GM10266 (cell line): ENCODE data around the gene CD82.

Experiments used
- DNase-seq: peaks from one replicate; pipeline ENCODE4 v3.0.0; 2012; ENCODE audit errors: extremely low spot score
- TF ChIP-seq, protein P1 (sequence below): IDR thresholded peaks from 2 replicates; pipeline ENCODE4 v1.5.1; 2012; ENCODE audit warnings: mild to moderate bottlenecking, low read depth; ENCODE audit not compliant: control insufficient read depth, insufficient read depth; ENCODE audit errors: missing control alignments

Gene CD82

DNA sequence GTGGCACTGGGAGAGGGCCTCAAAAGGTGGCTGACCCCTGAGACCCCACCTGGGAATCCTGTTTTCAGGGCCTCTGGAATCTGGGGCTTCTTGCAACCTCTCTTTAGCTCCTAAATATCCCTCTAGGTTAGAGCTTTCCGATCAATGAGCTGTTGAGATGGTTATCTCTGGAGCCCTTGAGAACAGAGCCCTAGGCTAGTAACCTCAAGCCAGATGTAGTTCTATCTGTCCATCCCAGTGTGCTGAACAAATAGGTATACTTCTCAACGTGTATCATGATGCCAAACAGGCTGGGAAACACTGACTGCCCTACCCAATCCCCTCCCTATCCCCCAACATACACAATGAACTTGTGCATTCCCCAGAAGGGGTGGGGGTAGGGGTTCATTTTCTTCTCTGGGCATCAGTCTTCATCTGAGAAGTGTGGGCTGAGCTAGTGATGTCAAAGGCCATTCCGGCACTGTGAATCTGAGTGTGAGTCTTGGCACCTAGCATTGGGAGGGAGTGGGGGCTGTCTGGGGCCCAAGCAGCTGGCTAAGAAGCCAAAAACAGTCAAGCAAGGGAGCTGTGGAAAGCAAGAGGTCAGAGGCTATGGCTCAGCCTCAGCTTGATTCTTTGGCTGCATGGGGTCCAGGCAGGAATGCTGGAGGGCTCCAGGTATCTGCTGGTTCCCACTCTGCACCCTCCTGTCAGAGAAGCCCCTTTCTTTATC is 17.3 kb downstream of the CD82 start:
- TF ChIP-seq, protein P1, sequence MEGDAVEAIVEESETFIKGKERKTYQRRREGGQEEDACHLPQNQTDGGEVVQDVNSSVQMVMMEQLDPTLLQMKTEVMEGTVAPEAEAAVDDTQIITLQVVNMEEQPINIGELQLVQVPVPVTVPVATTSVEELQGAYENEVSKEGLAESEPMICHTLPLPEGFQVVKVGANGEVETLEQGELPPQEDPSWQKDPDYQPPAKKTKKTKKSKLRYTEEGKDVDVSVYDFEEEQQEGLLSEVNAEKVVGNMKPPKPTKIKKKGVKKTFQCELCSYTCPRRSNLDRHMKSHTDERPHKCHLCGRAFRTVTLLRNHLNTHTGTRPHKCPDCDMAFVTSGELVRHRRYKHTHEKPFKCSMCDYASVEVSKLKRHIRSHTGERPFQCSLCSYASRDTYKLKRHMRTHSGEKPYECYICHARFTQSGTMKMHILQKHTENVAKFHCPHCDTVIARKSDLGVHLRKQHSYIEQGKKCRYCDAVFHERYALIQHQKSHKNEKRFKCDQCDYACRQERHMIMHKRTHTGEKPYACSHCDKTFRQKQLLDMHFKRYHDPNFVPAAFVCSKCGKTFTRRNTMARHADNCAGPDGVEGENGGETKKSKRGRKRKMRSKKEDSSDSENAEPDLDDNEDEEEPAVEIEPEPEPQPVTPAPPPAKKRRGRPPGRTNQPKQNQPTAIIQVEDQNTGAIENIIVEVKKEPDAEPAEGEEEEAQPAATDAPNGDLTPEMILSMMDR: no peak
- DNase-seq: no peak

DNA sequence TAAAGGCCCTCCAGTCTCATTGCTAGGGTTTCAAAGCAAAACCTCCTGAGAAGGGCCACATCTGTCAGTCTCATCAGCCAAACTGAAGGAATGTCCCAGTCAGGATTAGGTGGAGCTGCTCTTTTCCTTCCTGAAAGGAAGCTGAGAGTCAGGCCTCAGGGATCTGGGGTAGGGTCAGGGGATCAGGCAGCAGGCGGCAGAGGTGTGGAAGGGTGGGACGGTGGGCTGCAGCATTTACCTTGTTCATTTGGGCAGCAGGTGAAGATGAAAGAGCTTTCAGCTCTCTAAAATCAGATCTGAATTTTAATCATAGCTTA is 17.8 kb downstream of the CD82 start:
- no peak for DNase-seq
- TF ChIP-seq, protein P1: no peak

DNA sequence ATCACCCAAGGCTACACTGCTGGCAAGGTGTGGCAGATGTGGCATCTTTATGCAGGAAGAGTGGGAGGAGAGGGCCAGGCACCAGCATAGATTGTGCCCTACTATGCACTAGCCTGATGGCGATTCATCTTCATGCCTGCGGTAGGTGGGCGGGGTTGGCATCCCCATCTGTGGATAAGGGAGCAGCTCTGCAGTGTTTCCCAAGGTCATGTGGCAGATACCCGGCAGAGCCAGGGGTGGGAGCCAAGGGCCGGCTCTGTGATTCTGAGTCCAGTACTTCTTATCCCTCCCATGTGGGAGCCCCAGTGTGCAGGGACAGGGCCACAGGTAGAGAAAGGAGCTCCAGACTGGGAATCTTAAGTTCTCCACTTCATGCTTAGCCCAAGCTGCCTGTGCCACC is 20.0 kb downstream of the CD82 start:
- TF ChIP-seq, protein P1: no peak
- DNase-seq: no peak

DNA sequence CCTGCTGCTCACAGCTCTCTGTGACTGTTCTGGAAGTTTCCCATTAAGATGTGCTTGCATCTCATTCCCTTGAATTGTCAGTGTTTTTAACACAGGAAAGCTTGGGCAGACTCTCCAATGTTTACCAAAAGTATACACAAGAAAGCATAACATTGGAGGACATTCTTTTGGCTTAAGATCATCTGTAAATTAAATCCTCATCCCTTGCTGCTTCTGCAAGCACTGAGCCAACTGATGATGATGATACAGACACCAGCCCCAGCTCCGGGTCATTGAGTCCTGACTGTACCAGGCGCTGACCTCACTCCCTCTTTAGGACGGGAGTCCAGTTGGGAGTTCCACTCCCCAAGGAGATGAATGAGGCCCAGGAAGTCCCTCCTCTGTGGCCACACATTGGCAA is 23.8 kb downstream of the CD82 start:
- no peak for DNase-seq
- TF ChIP-seq, protein P1: no peak

DNA sequence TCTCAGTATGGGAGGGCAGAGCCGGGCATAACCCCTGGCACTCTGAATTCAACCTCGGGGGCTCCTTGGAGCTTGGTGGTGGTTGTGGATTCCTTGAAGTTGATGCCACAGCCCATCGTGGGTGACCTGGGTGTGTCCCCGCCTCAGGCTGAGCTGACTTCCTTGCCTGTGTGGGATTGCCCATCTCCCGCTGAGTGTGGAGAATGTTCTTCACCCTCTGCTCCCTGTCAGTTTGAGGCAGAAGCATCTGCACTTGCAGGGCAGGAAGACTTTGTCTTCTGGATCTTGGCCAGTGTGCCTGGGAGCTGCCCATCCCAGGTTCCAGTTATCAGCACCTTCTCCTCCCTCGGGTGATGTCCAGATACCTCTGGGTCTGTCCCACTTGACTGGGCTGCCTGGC is 25.3 kb downstream of the CD82 start:
- no peak for DNase-seq
- TF ChIP-seq, protein P1: no peak

DNA sequence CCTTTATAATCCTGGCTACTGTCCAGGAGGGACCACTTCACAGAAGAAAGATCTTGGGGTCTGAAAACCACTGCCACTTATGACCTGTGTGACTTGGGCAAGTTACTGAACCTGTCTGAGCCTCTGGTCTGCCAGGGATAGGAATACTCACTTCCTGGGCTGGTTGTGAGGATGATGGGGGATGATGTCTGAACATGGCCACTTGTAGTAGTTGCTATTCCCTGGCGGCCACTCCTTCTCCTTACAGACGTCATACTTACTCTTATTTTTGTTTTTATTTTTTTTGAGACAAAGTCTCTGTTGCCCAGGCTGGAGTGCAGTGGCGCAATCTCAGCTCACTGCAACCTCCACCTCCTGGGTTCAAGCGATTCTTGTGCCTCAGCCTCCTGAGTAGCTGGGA is 26.1 kb downstream of the CD82 start:
- TF ChIP-seq, protein P1: no peak
- no peak for DNase-seq

DNA sequence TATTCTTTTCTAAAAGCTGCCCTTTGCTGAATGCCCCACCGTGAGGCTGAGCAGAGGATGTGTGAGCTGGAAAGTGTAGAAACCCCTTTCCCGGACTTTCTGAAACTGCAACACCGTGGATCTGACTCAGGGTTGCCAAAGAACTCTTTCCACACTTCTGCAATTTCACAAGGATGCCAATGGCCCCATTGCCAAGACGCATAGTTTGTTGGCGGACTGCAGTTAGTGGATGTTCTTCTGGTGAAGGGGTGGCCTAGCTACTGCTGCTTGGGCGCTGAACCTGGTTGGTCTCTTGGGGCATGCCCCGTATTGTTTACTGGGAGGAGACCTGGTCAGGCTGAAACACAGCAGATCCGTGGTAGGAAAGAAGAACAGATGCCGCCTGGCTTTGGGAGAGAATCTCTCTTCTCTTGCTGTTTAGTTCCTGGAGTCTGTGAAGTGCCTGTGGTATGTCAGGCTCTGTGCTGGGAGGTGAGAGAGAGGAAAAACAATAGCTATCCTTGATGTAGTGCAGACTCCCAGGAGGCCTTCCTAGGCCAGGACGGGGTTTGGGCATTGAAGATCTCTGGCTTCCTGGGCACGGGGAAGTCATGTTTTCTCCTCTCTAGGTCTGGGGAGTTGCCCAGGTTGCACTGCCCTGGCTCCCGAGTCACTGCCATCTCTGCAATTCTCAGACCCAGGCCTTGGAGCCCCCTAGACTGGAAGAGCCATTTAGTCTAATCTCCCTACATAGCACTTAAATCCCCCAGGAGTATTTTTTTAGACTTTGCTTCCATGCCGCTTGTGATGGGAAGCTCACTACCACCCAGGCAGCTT is 26.9 kb downstream of the CD82 start:
- TF ChIP-seq, protein P1: no peak
- DNase-seq: no peak
